HEK293 (cell line): ENCODE measurements around the gene SHANK2.

Experiments used
- CTCF ChIA-PET: fragments of 350-600 bp; formaldehyde crosslinking; extraction: SDS; loops from one replicate; lab custom pipeline; 2021; ENCODE audit warnings: antibody characterized with exemption; lab: Yijun Ruan, JAX
- POLR2A ChIA-PET: fragments of 300-600 bp; formaldehyde crosslinking; extraction: SDS; loops from one replicate; lab custom pipeline; 2020; ENCODE audit warnings: antibody characterized with exemption, inconsistent platforms; lab: Yijun Ruan, JAX
- H3K27ac ChIP-seq: fragments of 200-500 bp; sonication (Bioruptor generic); 2 replicates; pipeline ENCODE4 v1.5.1; 2014; ENCODE audit warnings: low read depth, low read length, control low read depth, inconsistent platforms; ENCODE audit errors: extremely low read depth
- H3K36me3 ChIP-seq, 2 experiments: fragments of 200-500 bp in 1 of 2; sonication (Bioruptor generic) in 1 of 2; 1 replicate in 1 of 2; 2 replicates in 1 of 2; pipeline ENCODE4 v1.5.1; 2014 to 2017; ENCODE audit warnings: inconsistent platforms in 2 of 2, low read length in 2 of 2; ENCODE audit not compliant: control insufficient read depth in 2 of 2, insufficient read depth in 1 of 2
- H3K4me1 ChIP-seq: fragments of 200-500 bp; sonication (Bioruptor generic); 2 replicates; pipeline ENCODE4 v1.5.1; 2014; ENCODE audit warnings: mild to moderate bottlenecking, low read length, inconsistent platforms; ENCODE audit not compliant: control insufficient read depth, insufficient read depth
- H3K4me3 ChIP-seq: 2 replicates; pipeline ENCODE4 v1.5.1; 2011; ENCODE audit warnings: low read depth, mild to moderate bottlenecking, control low read depth, low read length, moderate library complexity
- H3K9me3 ChIP-seq: fragments of 200-500 bp; sonication (Bioruptor generic); 2 replicates; pipeline ENCODE4 v1.5.1; 2014; ENCODE audit warnings: low read depth, low read length, inconsistent platforms; ENCODE audit not compliant: control insufficient read depth, insufficient read depth
- GLI2 ChIP-seq: fragments of 450-650 bp; formaldehyde crosslinking; IDR thresholded peaks from 2 replicates; pipeline ENCODE4; 2017; ENCODE audit warnings: missing biosample characterization, missing genetic modification characterization, low read depth, borderline replicate concordance
- HOXA7 ChIP-seq: sonication (generic); formaldehyde crosslinking; IDR thresholded peaks from 2 replicates; pipeline ENCODE4 v1.8.1; 2022; ENCODE audit warnings: missing genetic modification reagents, borderline replicate concordance
- KLF10 ChIP-seq: fragments of 450-650 bp; IDR thresholded peaks from 2 replicates; pipeline ENCODE4 v1.5.1; 2018; ENCODE audit warnings: missing biosample characterization, mild to moderate bottlenecking, missing genetic modification characterization
- KLF9 ChIP-seq: fragments of 450-650 bp; formaldehyde crosslinking; IDR thresholded peaks from 2 replicates; pipeline ENCODE4 v1.5.1; 2016; ENCODE audit warnings: missing biosample characterization, missing genetic modification characterization, low read depth
- MZF1 ChIP-seq: fragments of 450-650 bp; formaldehyde crosslinking; IDR thresholded peaks from 2 replicates; pipeline ENCODE4 v1.5.1; 2017; ENCODE audit warnings: missing biosample characterization, missing genetic modification characterization, borderline replicate concordance
- OSR2 ChIP-seq: fragments of 450-650 bp; formaldehyde crosslinking; IDR thresholded peaks from 2 replicates; pipeline ENCODE4 v1.5.1; 2016; ENCODE audit warnings: missing biosample characterization, missing genetic modification characterization
- REST ChIP-seq: fragments of 450-650 bp; formaldehyde crosslinking; IDR thresholded peaks from 2 replicates; pipeline ENCODE4 v1.5.1; 2016; ENCODE audit warnings: missing biosample characterization, missing genetic modification characterization
- ZBTB10 ChIP-seq: fragments of 450-650 bp; formaldehyde crosslinking; IDR thresholded peaks from 2 replicates; pipeline ENCODE4 v1.5.1; 2016; ENCODE audit warnings: missing biosample characterization, missing genetic modification characterization
- ZBTB17 ChIP-seq: fragments of 450-650 bp; formaldehyde crosslinking; IDR thresholded peaks from 2 replicates; pipeline ENCODE4 v1.5.1; 2016; ENCODE audit warnings: missing biosample characterization, missing genetic modification characterization
- ZBTB49 ChIP-seq: fragments of 450-650 bp; formaldehyde crosslinking; IDR thresholded peaks from 2 replicates; pipeline ENCODE4 v1.5.1; 2016; ENCODE audit warnings: missing biosample characterization, missing genetic modification characterization, low read depth
- ZNF10 ChIP-seq: fragments of 450-650 bp; formaldehyde crosslinking; IDR thresholded peaks from 2 replicates; pipeline ENCODE4 v1.5.1; 2017; ENCODE audit warnings: missing biosample characterization, missing genetic modification characterization
- ZNF121 ChIP-seq: fragments of 450-650 bp; formaldehyde crosslinking; IDR thresholded peaks from 2 replicates; pipeline ENCODE4 v1.5.1; 2016; ENCODE audit warnings: missing biosample characterization, missing genetic modification characterization
- ZNF155 ChIP-seq: fragments of 450-650 bp; formaldehyde crosslinking; IDR thresholded peaks from 2 replicates; pipeline ENCODE4 v1.5.1; 2016; ENCODE audit warnings: missing biosample characterization, missing genetic modification characterization
- ZNF514 ChIP-seq: fragments of 450-650 bp; formaldehyde crosslinking; IDR thresholded peaks from 2 replicates; pipeline ENCODE4 v1.5.1; 2016; ENCODE audit warnings: missing biosample characterization, missing genetic modification characterization
- ZNF549 ChIP-seq: fragments of 450-650 bp; IDR thresholded peaks from 2 replicates; pipeline ENCODE4 v1.5.1; 2018; ENCODE audit warnings: missing biosample characterization, missing genetic modification characterization, mild to moderate bottlenecking, inconsistent platforms, moderate library complexity
- ZNF707 ChIP-seq: fragments of 450-650 bp; formaldehyde crosslinking; IDR thresholded peaks from 2 replicates; pipeline ENCODE4 v1.5.1; 2016; ENCODE audit warnings: missing biosample characterization, missing genetic modification characterization
- ZXDB ChIP-seq: fragments of 450-650 bp; formaldehyde crosslinking; IDR thresholded peaks from 2 replicates; pipeline ENCODE4 v1.5.1; 2016; ENCODE audit warnings: missing biosample characterization, missing genetic modification characterization

The SHANK2 gene

GRCh38 chr11:71281204-71281603 lies 28.8 kb upstream of the SHANK2 start:
- Histone ChIP-seq H3K9me3 (no peaks in the 10 kb centered on the region), H3K36me3 (no peaks in the 10 kb centered on the region), H3K27ac (no peak overlapping the region), H3K4me1 (no peaks in the 10 kb centered on the region), H3K4me3 (no peak overlapping the region)
- no peak for TF ChIP-seq KLF9 (tag by site-specific recombination)
- TF ChIP-seq OSR2 (tag by site-specific recombination) = no peak
- TF ChIP-seq ZNF155 = no peak
- POLR2A ChIA-PET = no interaction called here
- CTCF ChIA-PET = no interaction called here

GRCh38 chr11:71279916-71280645 lies 27.7 kb upstream of the SHANK2 start:
- CTCF ChIA-PET = no interaction called here
- no peaks in the 10 kb centered on the region for H3K36me3 ChIP-seq
- no peaks in the 10 kb centered on the region for H3K4me1 ChIP-seq
- TF ChIP-seq ZBTB49 (tag by site-specific recombination) (no peak), ZNF707 (tag by site-specific recombination) (no peak), ZXDB (tag by site-specific recombination) (no peak), KLF10 (tag by site-specific recombination) (no peak), ZNF121 (no peak), REST (tag by site-specific recombination) (no peak), MZF1 (tag by site-specific recombination) (no peak), ZNF514 (no peak), ZNF10 (tag by site-specific recombination) (no peak), ZBTB10 (tag by site-specific recombination) (no peak), ZNF549 (tag by site-specific recombination) (no peak), ZBTB17 (tag by site-specific recombination) (no peak), HOXA7 (no peak), GLI2 (no peak)
- H3K27ac ChIP-seq = no peak overlapping the region
- POLR2A ChIA-PET = no interaction called here
- H3K4me3 ChIP-seq = no peak overlapping the region
- no peaks in the 10 kb centered on the region for H3K9me3 ChIP-seq
